ENCODE data around the gene IFT172.

The IFT172 gene

DNA sequence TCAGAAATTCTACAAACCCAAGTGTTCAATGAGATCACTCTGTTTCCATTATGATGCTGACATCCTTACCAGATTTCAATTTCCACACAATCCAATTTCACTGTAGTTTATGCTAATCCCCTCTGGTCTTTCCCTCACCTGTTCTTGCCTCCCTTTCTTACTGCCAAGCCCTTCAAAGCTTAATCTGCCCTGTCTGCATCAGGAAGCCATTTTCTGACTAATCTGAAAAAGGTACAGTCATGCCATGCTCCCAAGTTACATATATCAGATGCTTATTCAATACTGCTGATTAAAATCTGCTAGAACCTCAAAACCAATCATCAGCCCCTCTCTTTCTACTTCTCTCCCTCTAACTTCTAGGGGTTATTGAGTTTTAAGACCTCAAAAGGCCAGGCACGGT, 38.4 kb downstream of the IFT172 start:
- Histone ChIP-seq H3K27me3 (ENCODE audit: control insufficient read depth, insufficient read depth, low read length) (no peaks in the 10 kb centered on the region), H3K4me1 (no peaks in the 10 kb centered on the region), H3K4me3 (ENCODE audit: low read depth, low read length) (no peak overlapping the region), H3K36me3 (ENCODE audit: control insufficient read depth, insufficient read depth, low read length) (no peaks in the 10 kb centered on the region), H2AFZ (no peak overlapping the region), H3K4me2 (ENCODE audit: low read length) (no peak overlapping the region), H3K79me2 (no peaks in the 10 kb centered on the region), H3K9ac (no peak overlapping the region), H3K27ac (no peak overlapping the region), H3K9me3 (ENCODE audit: control insufficient read depth, low read length) (no peaks in the 10 kb centered on the region)
- TF ChIP-seq, protein P1, sequence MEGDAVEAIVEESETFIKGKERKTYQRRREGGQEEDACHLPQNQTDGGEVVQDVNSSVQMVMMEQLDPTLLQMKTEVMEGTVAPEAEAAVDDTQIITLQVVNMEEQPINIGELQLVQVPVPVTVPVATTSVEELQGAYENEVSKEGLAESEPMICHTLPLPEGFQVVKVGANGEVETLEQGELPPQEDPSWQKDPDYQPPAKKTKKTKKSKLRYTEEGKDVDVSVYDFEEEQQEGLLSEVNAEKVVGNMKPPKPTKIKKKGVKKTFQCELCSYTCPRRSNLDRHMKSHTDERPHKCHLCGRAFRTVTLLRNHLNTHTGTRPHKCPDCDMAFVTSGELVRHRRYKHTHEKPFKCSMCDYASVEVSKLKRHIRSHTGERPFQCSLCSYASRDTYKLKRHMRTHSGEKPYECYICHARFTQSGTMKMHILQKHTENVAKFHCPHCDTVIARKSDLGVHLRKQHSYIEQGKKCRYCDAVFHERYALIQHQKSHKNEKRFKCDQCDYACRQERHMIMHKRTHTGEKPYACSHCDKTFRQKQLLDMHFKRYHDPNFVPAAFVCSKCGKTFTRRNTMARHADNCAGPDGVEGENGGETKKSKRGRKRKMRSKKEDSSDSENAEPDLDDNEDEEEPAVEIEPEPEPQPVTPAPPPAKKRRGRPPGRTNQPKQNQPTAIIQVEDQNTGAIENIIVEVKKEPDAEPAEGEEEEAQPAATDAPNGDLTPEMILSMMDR (IDR thresholded peaks at IDR 0.05), result no peak

DNA sequence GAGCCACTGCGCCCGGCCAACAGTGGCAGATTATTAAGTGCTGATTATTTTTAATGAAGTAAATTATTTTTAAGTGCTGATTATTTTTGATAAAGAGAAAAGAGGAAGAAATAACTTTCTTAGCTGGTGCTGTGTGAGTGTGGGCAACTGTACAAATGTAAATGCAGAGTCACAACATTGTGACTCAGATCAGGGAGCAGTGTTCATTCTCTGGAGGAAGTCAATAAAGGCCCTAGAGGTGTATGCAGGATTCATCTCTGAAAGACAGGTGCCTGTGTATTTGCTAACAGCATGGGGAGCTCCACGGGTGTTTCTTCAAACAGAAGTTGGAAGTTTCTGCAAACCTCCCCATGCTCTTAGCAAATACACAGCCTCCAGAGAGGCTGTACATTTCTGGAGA, 41.2 kb downstream of the IFT172 start:
- H2AFZ ChIP-seq, result no peak overlapping the region
- no peaks in the 10 kb centered on the region for H3K36me3 ChIP-seq (ENCODE audit: control insufficient read depth, insufficient read depth, low read length)
- no peaks in the 10 kb centered on the region for H3K4me1 ChIP-seq
- TF ChIP-seq, protein P1 (IDR thresholded peaks at IDR 0.05), result no peak
- H3K9ac ChIP-seq, result no peak overlapping the region
- H3K4me2 ChIP-seq (ENCODE audit: low read length), result no peak overlapping the region
- H3K27ac ChIP-seq, result no peak overlapping the region
- H3K27me3 ChIP-seq (ENCODE audit: control insufficient read depth, insufficient read depth, low read length), result no peaks in the 10 kb centered on the region
- H3K9me3 ChIP-seq (ENCODE audit: control insufficient read depth, low read length), result no peaks in the 10 kb centered on the region
- H3K79me2 ChIP-seq, result no peaks in the 10 kb centered on the region
- H3K4me3 ChIP-seq (ENCODE audit: low read depth, low read length), result no peak overlapping the region

DNA sequence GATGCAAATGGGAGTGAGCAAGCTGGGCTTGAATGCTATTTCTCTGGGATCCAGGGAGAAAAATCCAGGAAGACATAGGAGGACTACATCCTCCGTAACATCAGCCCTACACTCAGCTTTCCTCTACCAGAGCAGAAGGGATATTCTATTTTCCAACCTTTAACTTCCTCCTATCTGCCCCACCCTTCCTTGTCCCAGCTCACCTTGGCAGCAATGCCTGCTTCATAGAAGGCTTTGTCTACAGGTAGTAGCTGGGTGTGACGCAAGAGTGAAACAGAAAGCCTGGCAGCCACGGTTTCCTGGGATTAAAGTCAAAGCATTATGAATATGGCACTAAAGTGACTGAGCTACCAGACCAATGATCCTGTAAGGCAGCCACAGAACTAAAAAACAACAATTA, 43.5 kb downstream of the IFT172 start:
- Histone ChIP-seq H3K4me3 (ENCODE audit: low read depth, low read length) (no peak overlapping the region), H3K27ac (no peak overlapping the region), H2AFZ (no peak overlapping the region), H3K4me2 (ENCODE audit: low read length) (no peak overlapping the region), H3K9ac (no peak overlapping the region), H3K9me3 (ENCODE audit: control insufficient read depth, low read length) (no peaks in the 10 kb centered on the region), H3K36me3 (ENCODE audit: control insufficient read depth, insufficient read depth, low read length) (no peaks in the 10 kb centered on the region), H3K79me2 (no peaks in the 10 kb centered on the region), H3K27me3 (ENCODE audit: control insufficient read depth, insufficient read depth, low read length) (no peaks in the 10 kb centered on the region), H3K4me1 (no peaks in the 10 kb centered on the region)
- TF ChIP-seq, protein P1 (IDR thresholded peaks at IDR 0.05), result no peak

DNA sequence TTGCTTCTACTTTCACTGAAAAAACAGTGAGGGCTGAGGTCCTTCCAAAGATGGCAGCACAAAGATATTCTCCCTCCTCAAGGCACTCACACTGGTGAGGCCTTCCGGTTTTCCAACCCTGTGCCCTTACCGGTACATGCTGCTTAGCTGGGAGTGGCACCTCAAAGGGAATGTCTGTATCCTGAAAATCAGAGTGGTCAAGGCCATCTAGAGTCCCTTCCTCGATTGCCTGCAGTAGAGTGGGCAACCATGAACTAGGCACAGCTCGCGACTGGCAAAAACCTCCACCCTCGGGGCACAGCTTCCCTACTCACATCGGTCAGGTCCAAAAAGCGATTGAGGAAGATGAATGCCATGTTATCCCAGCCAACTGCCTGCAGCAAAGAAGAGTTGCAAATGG, 43.9 kb downstream of the IFT172 start:
- H3K27me3 ChIP-seq (ENCODE audit: control insufficient read depth, insufficient read depth, low read length), result no peaks in the 10 kb centered on the region
- H3K4me3 ChIP-seq (ENCODE audit: low read depth, low read length), result no peak overlapping the region
- no peak overlapping the region for H2AFZ ChIP-seq
- H3K9ac ChIP-seq, result no peak overlapping the region
- H3K36me3 ChIP-seq (ENCODE audit: control insufficient read depth, insufficient read depth, low read length), result no peaks in the 10 kb centered on the region
- H3K4me2 ChIP-seq (ENCODE audit: low read length), result no peak overlapping the region
- H3K4me1 ChIP-seq, result no peaks in the 10 kb centered on the region
- H3K27ac ChIP-seq, result no peak overlapping the region
- H3K79me2 ChIP-seq, result no peaks in the 10 kb centered on the region
- TF ChIP-seq, protein P1 (IDR thresholded peaks at IDR 0.05), result no peak
- no peaks in the 10 kb centered on the region for H3K9me3 ChIP-seq (ENCODE audit: control insufficient read depth, low read length)

DNA sequence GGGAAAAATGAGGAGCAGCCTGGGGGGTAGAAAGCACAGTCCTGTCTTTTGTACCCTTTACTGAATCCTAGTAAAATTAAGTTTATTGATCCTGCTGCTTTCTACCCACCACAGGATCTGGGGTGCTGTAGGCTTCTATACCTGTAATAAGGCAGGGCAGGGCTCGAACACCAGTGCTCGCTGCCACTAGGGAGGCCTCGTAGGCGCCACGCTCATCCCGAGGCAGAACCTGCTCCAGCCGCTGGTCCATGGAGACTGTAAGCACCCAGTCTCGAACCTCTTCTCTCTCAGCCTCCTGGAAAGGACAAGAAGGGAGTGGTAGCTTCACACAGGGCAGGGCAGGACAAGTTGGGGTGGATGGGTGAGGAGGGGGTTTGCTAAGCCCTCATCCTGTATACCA, 44.4 kb downstream of the IFT172 start:
- H3K27me3 ChIP-seq (ENCODE audit: control insufficient read depth, insufficient read depth, low read length), result no peaks in the 10 kb centered on the region
- no peak overlapping the region for H3K4me2 ChIP-seq (ENCODE audit: low read length)
- H3K9ac ChIP-seq, result no peak overlapping the region
- no peaks in the 10 kb centered on the region for H3K36me3 ChIP-seq (ENCODE audit: control insufficient read depth, insufficient read depth, low read length)
- H3K9me3 ChIP-seq (ENCODE audit: control insufficient read depth, low read length), result no peaks in the 10 kb centered on the region
- no peaks in the 10 kb centered on the region for H3K4me1 ChIP-seq
- no peak overlapping the region for H2AFZ ChIP-seq
- TF ChIP-seq, protein P1 (IDR thresholded peaks at IDR 0.05), result no peak
- no peak overlapping the region for H3K27ac ChIP-seq
- H3K79me2 ChIP-seq, result no peaks in the 10 kb centered on the region
- H3K4me3 ChIP-seq (ENCODE audit: low read depth, low read length), result no peak overlapping the region

All from parathyroid adenoma (tissue), 2 donors.